LNCAP (cell line): ENCODE results near the gene SYT6.

Experiments
- TF ChIP-seq, protein P1 (sequence below): fragments of 450-650 bp; IDR thresholded peaks from 2 replicates; pipeline ENCODE4 v1.5.1; 2017; ENCODE audit warnings: mild to moderate bottlenecking

The SYT6 gene

DNA sequence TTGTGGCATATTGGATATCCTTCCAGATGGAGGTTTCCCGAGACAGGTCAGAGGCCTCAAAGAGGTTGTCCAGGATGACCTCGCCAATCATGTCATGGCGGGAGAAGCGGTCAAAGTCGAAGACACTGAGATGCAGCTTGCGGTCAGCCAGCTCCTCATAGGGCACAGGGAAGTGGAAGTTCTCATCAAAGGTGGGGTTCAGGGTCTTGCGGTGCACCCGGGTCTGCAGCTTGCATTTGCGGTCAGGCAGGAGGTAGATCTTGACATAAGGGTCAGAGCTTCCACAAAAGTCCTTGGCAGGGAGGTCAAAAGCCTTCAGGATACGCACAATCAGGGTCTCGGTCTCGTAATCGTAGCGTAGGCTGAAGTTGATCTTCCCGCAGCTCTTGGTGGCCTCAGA lies 16.2 kb downstream of the SYT6 start:
- TF ChIP-seq, protein P1, sequence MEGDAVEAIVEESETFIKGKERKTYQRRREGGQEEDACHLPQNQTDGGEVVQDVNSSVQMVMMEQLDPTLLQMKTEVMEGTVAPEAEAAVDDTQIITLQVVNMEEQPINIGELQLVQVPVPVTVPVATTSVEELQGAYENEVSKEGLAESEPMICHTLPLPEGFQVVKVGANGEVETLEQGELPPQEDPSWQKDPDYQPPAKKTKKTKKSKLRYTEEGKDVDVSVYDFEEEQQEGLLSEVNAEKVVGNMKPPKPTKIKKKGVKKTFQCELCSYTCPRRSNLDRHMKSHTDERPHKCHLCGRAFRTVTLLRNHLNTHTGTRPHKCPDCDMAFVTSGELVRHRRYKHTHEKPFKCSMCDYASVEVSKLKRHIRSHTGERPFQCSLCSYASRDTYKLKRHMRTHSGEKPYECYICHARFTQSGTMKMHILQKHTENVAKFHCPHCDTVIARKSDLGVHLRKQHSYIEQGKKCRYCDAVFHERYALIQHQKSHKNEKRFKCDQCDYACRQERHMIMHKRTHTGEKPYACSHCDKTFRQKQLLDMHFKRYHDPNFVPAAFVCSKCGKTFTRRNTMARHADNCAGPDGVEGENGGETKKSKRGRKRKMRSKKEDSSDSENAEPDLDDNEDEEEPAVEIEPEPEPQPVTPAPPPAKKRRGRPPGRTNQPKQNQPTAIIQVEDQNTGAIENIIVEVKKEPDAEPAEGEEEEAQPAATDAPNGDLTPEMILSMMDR = no peak

DNA sequence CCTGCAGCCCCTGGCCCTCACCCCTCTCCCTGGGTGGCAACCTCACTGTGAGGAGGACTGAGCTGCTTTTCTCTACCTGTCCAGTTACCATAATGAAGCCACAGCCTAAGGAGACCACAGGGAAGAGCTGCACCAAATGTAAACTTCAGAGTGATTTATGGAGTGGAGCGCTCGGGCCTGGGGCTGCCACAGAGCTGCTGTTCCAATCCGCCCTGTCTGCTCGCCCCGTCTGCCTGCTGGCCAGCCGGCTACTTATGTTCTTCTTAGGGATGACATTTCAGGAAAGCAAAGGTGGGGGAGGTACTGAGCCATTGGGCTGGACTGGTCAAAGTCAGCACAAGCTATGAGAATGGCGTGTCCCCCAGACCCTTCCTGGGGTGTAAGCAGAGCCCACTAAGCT lies 17.9 kb downstream of the SYT6 start:
- TF ChIP-seq, protein P1 = no peak

DNA sequence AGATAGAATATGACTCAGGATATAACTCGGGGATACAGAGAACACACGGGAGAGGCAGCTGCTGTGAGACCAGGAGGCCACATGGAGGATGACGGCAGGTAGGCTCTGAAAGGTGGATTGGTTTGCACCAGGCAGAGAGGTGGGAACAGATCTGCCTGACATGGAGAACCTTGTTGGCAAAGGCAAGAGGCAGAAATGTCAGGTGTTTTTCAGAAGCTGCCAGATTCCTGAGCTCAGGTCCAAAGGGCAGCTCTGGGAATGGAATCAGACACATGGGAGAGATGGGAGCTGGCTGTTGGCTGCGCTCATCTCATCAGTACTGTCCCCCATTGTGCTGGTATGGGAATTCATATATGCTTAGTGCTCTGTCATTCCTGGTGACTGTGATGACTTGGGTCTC lies 19.2 kb downstream of the SYT6 start:
- TF ChIP-seq, protein P1 = no peak

DNA sequence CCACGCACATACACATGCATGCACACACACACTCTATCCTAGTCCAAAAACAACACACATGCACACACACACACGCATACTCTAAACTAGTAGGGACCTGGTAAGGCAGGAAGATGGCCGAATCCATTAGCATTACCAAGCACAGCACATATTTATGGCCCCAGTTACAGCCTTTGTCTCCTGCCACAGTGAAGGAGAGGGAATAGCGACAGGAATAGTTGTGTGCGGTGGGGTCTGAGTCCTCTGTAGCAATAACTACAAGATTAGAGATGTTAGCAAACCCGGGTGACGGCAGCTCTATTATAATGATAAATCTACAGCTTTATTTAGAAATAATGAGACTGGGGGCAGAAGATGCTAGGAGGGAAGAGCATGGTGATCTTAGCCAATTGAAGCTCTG lies 20.5 kb downstream of the SYT6 start:
- TF ChIP-seq, protein P1 = no peak

GRCh38 chr1:114131526-114132220 lies 22.0 kb downstream of the SYT6 start:
- TF ChIP-seq, protein P1 = no peak; the same call in 1 of the 2 replicates

DNA sequence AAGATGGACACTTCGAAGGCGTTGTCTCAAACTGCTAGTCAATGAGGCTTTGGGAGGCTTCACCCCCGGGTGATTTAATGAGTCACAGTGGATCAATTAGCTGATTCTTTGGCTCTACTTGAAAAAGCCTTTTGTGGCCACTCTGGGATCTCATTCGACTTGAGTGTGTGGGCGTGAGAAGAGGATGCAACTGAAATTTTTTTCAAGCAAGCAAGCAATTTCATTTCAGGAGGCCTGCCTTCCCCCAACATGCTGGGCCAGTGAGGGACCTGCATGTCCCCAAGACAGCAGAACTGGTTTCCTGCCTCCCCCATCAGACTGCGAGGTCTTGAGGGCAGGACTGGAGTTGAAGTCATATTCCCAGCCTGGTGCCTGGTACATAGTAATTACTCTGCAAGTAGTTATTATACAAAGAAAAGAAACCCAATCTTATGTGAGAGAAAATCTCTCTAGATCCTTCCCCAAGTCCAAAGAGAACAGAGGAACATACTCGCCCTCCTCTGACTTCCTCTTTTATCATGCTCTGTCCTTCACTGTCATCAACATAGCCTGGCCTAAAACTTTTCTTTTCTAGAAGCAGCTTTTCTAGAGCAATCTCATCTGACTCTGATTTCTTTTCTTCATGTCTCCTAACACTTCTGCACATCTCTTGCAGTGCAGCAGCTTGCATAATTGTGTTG lies 22.7 kb downstream of the SYT6 start:
- TF ChIP-seq, protein P1 = no peak

DNA sequence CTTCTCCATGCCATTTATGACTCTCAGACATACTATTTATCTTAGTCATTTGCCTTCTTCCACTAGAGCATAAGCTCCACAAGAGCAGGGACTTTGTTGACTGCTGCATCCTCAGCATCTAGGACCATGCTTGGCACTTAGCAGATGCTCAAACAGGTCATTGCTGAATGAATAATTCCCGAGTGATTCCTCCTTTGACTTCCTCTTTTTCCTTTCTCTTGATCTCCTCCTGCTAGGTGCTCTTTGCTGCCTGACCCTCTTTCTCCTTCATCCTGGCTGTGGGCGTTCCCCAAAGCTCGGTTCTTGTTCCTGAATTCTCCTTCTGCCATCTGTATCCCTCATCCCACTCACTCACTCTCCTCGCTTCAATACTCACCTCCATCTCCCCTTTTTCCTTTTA lies 23.5 kb downstream of the SYT6 start:
- TF ChIP-seq, protein P1 = no peak
